Measurements from ENCODE around the gene OXA1L. TPM values are rescaled to one million over a fixed set of nuclear protein-coding genes. Genes with fewer than 3 reads are reported as not detected.

OXA1L gene
- total RNA-seq, 6 experiments from 2014 or later, result 87.1 to 108 (median 92.9) TPM

DNA sequence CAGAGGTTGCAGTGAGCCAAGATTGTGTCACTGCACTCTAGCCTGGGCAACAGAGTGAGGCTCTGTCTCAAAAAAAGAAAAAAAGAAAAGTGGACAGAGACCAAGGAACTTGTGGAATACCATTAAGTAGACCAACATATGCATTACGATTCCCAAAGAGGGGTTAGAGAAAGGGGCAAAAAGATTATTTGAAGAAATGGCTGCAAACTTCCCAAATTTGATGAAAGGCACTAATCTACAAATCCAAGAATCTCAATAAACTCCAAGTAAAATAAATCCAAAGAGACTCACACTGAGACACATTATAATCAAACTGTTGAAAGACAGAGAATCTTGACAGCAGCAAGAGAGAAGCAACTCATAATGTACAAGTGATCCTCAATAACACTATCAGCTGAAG is 4.8 kb upstream of the OXA1L start:
- H3K36me3 Mint-ChIP-seq (ENCODE audit: low read depth), result peaks cover 31% of the 10 kb centered on the region
- H3K27me3 Mint-ChIP-seq (ENCODE audit: insufficient read depth), result peaks cover 2% of the 10 kb centered on the region; the same call in 1 of the 2 replicates
- H3K27ac Mint-ChIP-seq, result no peak overlapping the region
- peaks cover 13% of the 10 kb centered on the region for H3K9me3 Mint-ChIP-seq
- no peak overlapping the region for H3K4me3 Mint-ChIP-seq
- TF ChIP-seq, protein P1, sequence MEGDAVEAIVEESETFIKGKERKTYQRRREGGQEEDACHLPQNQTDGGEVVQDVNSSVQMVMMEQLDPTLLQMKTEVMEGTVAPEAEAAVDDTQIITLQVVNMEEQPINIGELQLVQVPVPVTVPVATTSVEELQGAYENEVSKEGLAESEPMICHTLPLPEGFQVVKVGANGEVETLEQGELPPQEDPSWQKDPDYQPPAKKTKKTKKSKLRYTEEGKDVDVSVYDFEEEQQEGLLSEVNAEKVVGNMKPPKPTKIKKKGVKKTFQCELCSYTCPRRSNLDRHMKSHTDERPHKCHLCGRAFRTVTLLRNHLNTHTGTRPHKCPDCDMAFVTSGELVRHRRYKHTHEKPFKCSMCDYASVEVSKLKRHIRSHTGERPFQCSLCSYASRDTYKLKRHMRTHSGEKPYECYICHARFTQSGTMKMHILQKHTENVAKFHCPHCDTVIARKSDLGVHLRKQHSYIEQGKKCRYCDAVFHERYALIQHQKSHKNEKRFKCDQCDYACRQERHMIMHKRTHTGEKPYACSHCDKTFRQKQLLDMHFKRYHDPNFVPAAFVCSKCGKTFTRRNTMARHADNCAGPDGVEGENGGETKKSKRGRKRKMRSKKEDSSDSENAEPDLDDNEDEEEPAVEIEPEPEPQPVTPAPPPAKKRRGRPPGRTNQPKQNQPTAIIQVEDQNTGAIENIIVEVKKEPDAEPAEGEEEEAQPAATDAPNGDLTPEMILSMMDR (IDR thresholded peaks at IDR 0.05), result no peak
- H3K4me1 Mint-ChIP-seq (ENCODE audit: low read depth), result peaks cover 13% of the 10 kb centered on the region
- DNase-seq, result no peak

DNA sequence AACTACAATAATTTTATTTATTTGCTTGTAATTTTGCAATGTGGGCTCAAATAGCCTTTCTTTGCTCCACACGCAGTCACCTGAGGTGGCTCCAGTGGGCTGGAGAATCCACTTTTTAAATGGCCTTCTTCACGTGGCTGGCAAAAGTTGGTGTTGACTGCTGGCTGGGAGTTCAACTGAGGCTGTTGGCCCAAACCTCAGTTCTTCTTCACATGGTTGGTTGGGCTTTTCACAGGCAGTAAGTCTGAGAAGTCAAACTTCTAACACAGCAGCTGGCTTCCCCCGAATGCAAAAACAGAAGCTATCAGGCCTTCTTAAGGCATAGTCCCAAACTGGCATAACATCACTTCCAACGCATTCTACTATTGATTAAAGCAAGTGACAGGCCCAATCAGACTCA is 2.1 kb upstream of the OXA1L start:
- Mint-ChIP-seq H3K4me1 (ENCODE audit: low read depth) (peaks cover 37% of the 10 kb centered on the region), H3K36me3 (ENCODE audit: low read depth) (peaks cover 46% of the 10 kb centered on the region), H3K4me3 (no peak overlapping the region), H3K27ac (no peak overlapping the region; the same call in 1 of the 2 replicates), H3K27me3 (ENCODE audit: insufficient read depth) (peaks cover 2% of the 10 kb centered on the region; the same call in 1 of the 2 replicates), H3K9me3 (peaks cover 13% of the 10 kb centered on the region)
- TF ChIP-seq, protein P1 (IDR thresholded peaks at IDR 0.05), result no peak
- no peak for DNase-seq

DNA sequence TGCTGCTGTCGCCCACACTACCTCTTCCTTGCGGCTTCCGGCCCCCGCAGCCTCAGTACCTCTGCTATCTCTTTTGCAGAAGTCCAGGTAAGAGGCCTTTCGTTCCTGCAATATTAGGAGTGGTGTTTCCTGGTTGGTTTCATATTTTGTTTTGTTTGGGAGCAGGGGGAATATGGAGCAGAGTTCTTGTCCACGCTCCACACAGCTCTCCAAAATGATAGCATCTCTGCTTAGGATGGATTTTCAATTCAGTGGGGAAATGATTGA is 768 bp downstream of the OXA1L start:
- TF ChIP-seq, protein P1 (IDR thresholded peaks at IDR 0.05), result no peak
- DNase-seq, result no peak
- Mint-ChIP-seq H3K36me3 (ENCODE audit: low read depth) (peaks cover 57% of the 10 kb centered on the region), H3K9me3 (no peaks in the 10 kb centered on the region; the same call in none of the 2 replicates), H3K27ac (peak overlapping the region; percentile 98), H3K27me3 (ENCODE audit: insufficient read depth) (peaks cover 2% of the 10 kb centered on the region; the same call in 1 of the 2 replicates), H3K4me1 (ENCODE audit: low read depth) (peaks cover 41% of the 10 kb centered on the region), H3K4me3 (peak overlapping the region; percentile 93)

DNA sequence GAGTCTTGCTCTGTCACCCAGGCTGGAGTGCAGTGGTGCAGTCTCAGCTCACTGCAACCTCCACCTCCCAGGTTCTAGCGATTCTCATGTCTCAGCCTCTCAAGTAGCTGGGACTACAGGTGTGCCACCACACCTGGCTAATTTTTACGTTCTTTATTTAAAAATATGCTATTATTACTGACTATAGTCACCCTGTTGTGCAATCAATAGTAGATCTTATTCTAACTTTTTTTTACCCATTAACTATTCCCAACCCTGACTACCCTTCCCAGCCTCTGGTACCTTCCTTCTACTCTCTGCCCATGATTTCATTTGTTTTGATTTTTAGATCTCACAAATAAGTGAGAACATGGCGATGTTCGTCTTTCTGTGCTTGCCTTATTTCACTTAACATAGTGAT is 2.5 kb downstream of the OXA1L start:
- TF ChIP-seq, protein P1 (IDR thresholded peaks at IDR 0.05), result no peak
- H3K27me3 Mint-ChIP-seq (ENCODE audit: insufficient read depth), result peaks cover 2% of the 10 kb centered on the region; the same call in 1 of the 2 replicates
- no peak overlapping the region for H3K27ac Mint-ChIP-seq
- peaks cover 41% of the 10 kb centered on the region for H3K4me1 Mint-ChIP-seq (ENCODE audit: low read depth)
- no peaks in the 10 kb centered on the region; the same call in 1 of the 2 replicates for H3K9me3 Mint-ChIP-seq
- H3K36me3 Mint-ChIP-seq (ENCODE audit: low read depth), result peaks cover 50% of the 10 kb centered on the region
- peak overlapping the region; percentile 40; the same call in 1 of the 2 replicates for H3K4me3 Mint-ChIP-seq
- DNase-seq, result no peak

DNA sequence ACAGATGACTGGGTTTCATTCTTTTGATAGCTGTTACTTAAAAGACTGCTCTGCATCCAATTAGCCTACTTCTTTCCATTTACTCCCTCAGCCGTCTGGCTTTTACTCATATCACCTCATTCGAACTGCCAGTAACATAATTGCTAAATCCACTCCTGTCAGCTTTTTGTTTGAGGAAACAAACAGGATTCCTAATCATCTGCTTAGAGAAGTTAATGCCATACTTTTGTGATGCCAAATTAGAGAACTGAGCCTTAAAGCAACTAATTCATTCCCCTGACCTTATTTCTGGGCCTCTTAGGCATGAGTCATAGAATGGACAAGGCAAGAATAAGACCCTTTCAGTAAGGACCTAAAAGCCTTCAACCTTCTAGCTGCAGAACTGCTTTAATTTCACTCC is 2.9 kb downstream of the OXA1L start:
- Mint-ChIP-seq H3K4me1 (ENCODE audit: low read depth) (peaks cover 41% of the 10 kb centered on the region), H3K36me3 (ENCODE audit: low read depth) (peaks cover 50% of the 10 kb centered on the region), H3K27me3 (ENCODE audit: insufficient read depth) (peaks cover 2% of the 10 kb centered on the region; the same call in 1 of the 2 replicates), H3K27ac (peak overlapping the region; percentile 57), H3K9me3 (no peaks in the 10 kb centered on the region; the same call in 1 of the 2 replicates), H3K4me3 (peak overlapping the region; percentile 40; the same call in 1 of the 2 replicates)
- TF ChIP-seq, protein P1 (IDR thresholded peaks at IDR 0.05), result no peak
- no peak for DNase-seq
